Measurements from ENCODE around the gene ASAP2.

ASAP2 gene

GRCh38 chr2:9286554-9287399 lies 80.2 kb downstream of the ASAP2 start:
- no peak for DNase-seq (ENCODE audit: insufficient read length)
- no peak for TF ChIP-seq POLR2A (IDR thresholded peaks at IDR 0.05; ENCODE audit: low read depth, low read length)
- no peak for TF ChIP-seq POLR2AphosphoS5 (IDR thresholded peaks at IDR 0.05; ENCODE audit: low read depth, low read length)
- TF ChIP-seq TAF1 (IDR thresholded peaks at IDR 0.05; ENCODE audit: borderline replicate concordance, low read depth, low read length): no peak
- no peak for FAIRE-seq

GRCh38 chr2:9287400-9288045 lies 80.9 kb downstream of the ASAP2 start:
- no peak for FAIRE-seq
- TF ChIP-seq POLR2AphosphoS5 (IDR thresholded peaks at IDR 0.05; ENCODE audit: low read depth, low read length) (no peak), TAF1 (IDR thresholded peaks at IDR 0.05; ENCODE audit: borderline replicate concordance, low read depth, low read length) (no peak), POLR2A (IDR thresholded peaks at IDR 0.05; ENCODE audit: low read depth, low read length) (no peak)
- DNase-seq (ENCODE audit: insufficient read length): no peak

GRCh38 chr2:9288233-9288632 lies 81.6 kb downstream of the ASAP2 start:
- no peak for FAIRE-seq
- DNase-seq (ENCODE audit: insufficient read length): no peak
- no peak for TF ChIP-seq POLR2AphosphoS5 (IDR thresholded peaks at IDR 0.05; ENCODE audit: low read depth, low read length)

GRCh38 chr2:9288681-9289338 lies 82.2 kb downstream of the ASAP2 start:
- FAIRE-seq (no peak), DNase-seq (ENCODE audit: insufficient read length) (no peak)
- no peak for TF ChIP-seq POLR2A (IDR thresholded peaks at IDR 0.05; ENCODE audit: low read depth, low read length)
- no peak for TF ChIP-seq TAF1 (IDR thresholded peaks at IDR 0.05; ENCODE audit: borderline replicate concordance, low read depth, low read length)
- TF ChIP-seq POLR2AphosphoS5 (IDR thresholded peaks at IDR 0.05; ENCODE audit: low read depth, low read length): no peak

GRCh38 chr2:9291331-9291730 lies 84.7 kb downstream of the ASAP2 start:
- DNase-seq (ENCODE audit: insufficient read length) (no peak), FAIRE-seq (no peak)
- TF ChIP-seq POLR2A (IDR thresholded peaks at IDR 0.05; ENCODE audit: low read depth, low read length): no peak
- TF ChIP-seq POLR2AphosphoS5 (IDR thresholded peaks at IDR 0.05; ENCODE audit: low read depth, low read length): no peak
- TF ChIP-seq TAF1 (IDR thresholded peaks at IDR 0.05; ENCODE audit: borderline replicate concordance, low read depth, low read length): no peak

GRCh38 chr2:9291866-9292265 lies 85.3 kb downstream of the ASAP2 start:
- no peak for DNase-seq (ENCODE audit: insufficient read length)
- no peak for FAIRE-seq
- TF ChIP-seq TAF1 (IDR thresholded peaks at IDR 0.05; ENCODE audit: borderline replicate concordance, low read depth, low read length): no peak
- no peak for TF ChIP-seq POLR2A (IDR thresholded peaks at IDR 0.05; ENCODE audit: low read depth, low read length)
- TF ChIP-seq POLR2AphosphoS5 (IDR thresholded peaks at IDR 0.05; ENCODE audit: low read depth, low read length): no peak

- DNase-seq (ENCODE audit: insufficient read length): no peak
- TF ChIP-seq POLR2AphosphoS5 (IDR thresholded peaks at IDR 0.05; ENCODE audit: low read depth, low read length) (no peak), POLR2A (IDR thresholded peaks at IDR 0.05; ENCODE audit: low read depth, low read length) (no peak), TAF1 (IDR thresholded peaks at IDR 0.05; ENCODE audit: borderline replicate concordance, low read depth, low read length) (no peak)
- FAIRE-seq: no peak
Observed at GRCh38 chr2:9292426-9292825, 85.8 kb downstream of the ASAP2 start.

GRCh38 chr2:9294764-9295163 lies 88.2 kb downstream of the ASAP2 start:
- TF ChIP-seq TAF1 (IDR thresholded peaks at IDR 0.05; ENCODE audit: borderline replicate concordance, low read depth, low read length) (no peak), POLR2AphosphoS5 (IDR thresholded peaks at IDR 0.05; ENCODE audit: low read depth, low read length) (no peak), POLR2A (IDR thresholded peaks at IDR 0.05; ENCODE audit: low read depth, low read length) (no peak)
- no peak for DNase-seq (ENCODE audit: insufficient read length)
- FAIRE-seq: no peak

GRCh38 chr2:9296559-9296958 lies 89.9 kb downstream of the ASAP2 start:
- TF ChIP-seq TAF1 (IDR thresholded peaks at IDR 0.05; ENCODE audit: borderline replicate concordance, low read depth, low read length): no peak
- TF ChIP-seq POLR2AphosphoS5 (IDR thresholded peaks at IDR 0.05; ENCODE audit: low read depth, low read length): no peak
- no peak for TF ChIP-seq POLR2A (IDR thresholded peaks at IDR 0.05; ENCODE audit: low read depth, low read length)
- no peak for DNase-seq (ENCODE audit: insufficient read length)
- no peak for FAIRE-seq

GRCh38 chr2:9297156-9297555 lies 90.5 kb downstream of the ASAP2 start:
- TF ChIP-seq POLR2A (IDR thresholded peaks at IDR 0.05; ENCODE audit: low read depth, low read length) (no peak), TAF1 (IDR thresholded peaks at IDR 0.05; ENCODE audit: borderline replicate concordance, low read depth, low read length) (no peak), POLR2AphosphoS5 (IDR thresholded peaks at IDR 0.05; ENCODE audit: low read depth, low read length) (no peak)
- no peak for FAIRE-seq
- DNase-seq (ENCODE audit: insufficient read length): no peak

GRCh38 chr2:9297807-9298206 lies 91.2 kb downstream of the ASAP2 start:
- FAIRE-seq (no peak), DNase-seq (ENCODE audit: insufficient read length) (no peak)
- TF ChIP-seq POLR2A (IDR thresholded peaks at IDR 0.05; ENCODE audit: low read depth, low read length) (no peak), POLR2AphosphoS5 (IDR thresholded peaks at IDR 0.05; ENCODE audit: low read depth, low read length) (no peak), TAF1 (IDR thresholded peaks at IDR 0.05; ENCODE audit: borderline replicate concordance, low read depth, low read length) (no peak)
